ENCODE results near the gene MEX3A.
"Not testable (repeated sequence)": the region's sequence is repeated elsewhere in the genome, so short reads cannot be mapped to it uniquely, and the experiment has no call there.

Gene MEX3A

DNA sequence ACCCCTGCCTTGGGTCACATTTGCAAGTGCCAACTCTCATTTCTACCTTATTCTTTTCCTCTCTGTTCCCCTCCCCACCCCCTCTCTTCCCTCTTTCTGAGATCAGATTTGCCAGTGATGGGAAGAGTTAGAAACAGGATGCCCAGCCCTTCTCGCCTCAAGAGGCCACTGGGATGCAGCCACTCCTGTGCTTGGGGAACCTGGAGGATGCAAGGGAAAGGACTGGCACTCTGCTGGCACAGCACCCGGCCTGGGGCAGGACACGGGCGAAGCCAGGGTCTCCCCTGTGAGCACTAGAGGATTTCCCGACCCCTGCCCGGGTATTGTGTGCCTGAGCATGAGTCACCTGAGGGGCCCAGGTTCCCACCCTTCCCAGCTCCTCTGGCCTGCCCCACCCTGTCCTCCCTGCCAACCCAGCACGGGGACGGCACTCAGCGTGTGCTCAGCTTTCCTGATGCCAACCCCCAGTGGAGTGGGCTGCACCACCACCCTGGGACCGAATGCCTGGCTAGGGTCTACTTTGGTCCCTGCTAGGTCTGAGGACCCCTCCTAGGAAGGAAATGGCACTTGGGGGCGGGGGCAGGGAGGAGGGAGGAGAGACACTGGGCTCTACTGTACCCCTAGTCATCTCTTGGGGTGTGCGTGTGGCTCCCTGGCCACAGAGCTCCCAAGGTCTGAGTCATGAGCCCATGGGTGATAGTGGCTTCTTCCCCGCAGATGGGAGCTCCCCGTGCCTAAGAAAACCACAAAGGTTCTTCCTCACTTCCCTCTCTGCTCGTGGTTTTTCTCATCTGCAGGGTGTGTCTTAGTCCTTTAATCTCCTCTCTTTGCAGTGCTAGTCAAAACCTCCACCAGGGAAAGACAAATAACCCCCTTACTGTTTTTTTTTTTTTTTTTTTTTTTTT lies 44.6 kb upstream of the MEX3A start:
- H3K4me3 ChIP-seq (replicated peaks; ENCODE audit: low read depth, low read length), result peak overlapping the region; percentile 42
- DNase-seq (ENCODE audit: extremely low read depth, low read depth), result peak; percentile 84

DNA sequence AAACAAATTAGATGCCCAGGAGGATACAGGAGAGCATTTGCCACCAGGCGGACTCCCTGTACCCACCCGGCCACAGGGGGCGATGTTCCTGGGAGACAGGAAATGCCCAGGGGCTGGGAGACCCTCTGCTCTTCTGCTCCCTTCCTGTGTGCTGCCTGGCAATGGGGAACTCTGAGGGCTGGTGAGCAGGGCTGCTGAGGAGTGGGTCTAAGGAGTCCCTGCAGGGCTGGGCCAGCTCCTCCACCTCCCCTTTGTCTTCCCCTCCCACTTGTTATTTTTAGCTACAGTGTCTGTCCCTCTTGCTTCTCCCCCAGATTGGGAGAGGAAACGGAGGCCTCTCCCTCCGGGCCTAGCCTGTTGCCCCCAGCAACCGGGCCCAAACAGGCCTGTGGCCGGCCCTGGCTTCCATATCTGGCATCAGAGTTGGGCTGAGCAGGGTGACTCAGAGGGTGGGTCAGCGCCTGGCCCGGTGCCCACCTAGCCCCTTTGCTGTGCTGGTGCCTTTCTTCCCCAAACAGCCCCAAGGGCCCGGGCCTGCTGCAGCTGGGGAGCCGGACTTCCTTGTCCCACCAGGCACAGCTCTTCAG lies 43.9 kb upstream of the MEX3A start:
- H3K4me3 ChIP-seq (replicated peaks; ENCODE audit: low read depth, low read length), result peak overlapping the region; percentile 42
- TF ChIP-seq, protein P1, sequence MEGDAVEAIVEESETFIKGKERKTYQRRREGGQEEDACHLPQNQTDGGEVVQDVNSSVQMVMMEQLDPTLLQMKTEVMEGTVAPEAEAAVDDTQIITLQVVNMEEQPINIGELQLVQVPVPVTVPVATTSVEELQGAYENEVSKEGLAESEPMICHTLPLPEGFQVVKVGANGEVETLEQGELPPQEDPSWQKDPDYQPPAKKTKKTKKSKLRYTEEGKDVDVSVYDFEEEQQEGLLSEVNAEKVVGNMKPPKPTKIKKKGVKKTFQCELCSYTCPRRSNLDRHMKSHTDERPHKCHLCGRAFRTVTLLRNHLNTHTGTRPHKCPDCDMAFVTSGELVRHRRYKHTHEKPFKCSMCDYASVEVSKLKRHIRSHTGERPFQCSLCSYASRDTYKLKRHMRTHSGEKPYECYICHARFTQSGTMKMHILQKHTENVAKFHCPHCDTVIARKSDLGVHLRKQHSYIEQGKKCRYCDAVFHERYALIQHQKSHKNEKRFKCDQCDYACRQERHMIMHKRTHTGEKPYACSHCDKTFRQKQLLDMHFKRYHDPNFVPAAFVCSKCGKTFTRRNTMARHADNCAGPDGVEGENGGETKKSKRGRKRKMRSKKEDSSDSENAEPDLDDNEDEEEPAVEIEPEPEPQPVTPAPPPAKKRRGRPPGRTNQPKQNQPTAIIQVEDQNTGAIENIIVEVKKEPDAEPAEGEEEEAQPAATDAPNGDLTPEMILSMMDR (IDR thresholded peaks at IDR 0.05; ENCODE audit: low read depth, low read length, missing control alignments), result peak; percentile 75
- DNase-seq (ENCODE audit: extremely low read depth, low read depth), result peak; percentile 93

More for the DNA sequence above, 44.6 kb upstream of the MEX3A start:
- TF ChIP-seq, protein P1 (IDR thresholded peaks at IDR 0.05; ENCODE audit: low read depth, low read length, missing control alignments), result no peak

DNA sequence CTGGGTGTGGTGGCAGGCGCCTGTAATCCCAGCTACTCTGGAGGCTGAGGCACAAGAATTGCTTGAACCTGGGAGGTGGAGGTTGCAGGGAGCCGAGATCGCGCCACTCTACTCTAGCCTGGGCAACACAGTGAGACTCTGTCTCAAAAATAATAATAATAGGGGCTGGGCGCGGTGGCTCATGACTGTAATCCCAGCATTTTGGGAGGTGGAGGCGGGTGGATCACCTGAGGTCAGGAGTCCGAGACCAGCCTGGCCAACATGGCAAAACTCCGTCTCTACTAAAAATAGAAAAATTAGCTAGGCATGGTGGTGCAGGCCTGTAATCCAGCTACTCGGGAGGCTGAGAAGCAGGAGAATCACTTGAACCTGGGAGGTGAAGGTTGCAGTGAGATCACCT lies 43.3 kb upstream of the MEX3A start:
- DNase-seq (ENCODE audit: extremely low read depth, low read depth), result not testable (repeated sequence)
- peak overlapping the region; percentile 42; the same call in 1 of the 2 replicates for H3K4me3 ChIP-seq (replicated peaks; ENCODE audit: low read depth, low read length)

DNA sequence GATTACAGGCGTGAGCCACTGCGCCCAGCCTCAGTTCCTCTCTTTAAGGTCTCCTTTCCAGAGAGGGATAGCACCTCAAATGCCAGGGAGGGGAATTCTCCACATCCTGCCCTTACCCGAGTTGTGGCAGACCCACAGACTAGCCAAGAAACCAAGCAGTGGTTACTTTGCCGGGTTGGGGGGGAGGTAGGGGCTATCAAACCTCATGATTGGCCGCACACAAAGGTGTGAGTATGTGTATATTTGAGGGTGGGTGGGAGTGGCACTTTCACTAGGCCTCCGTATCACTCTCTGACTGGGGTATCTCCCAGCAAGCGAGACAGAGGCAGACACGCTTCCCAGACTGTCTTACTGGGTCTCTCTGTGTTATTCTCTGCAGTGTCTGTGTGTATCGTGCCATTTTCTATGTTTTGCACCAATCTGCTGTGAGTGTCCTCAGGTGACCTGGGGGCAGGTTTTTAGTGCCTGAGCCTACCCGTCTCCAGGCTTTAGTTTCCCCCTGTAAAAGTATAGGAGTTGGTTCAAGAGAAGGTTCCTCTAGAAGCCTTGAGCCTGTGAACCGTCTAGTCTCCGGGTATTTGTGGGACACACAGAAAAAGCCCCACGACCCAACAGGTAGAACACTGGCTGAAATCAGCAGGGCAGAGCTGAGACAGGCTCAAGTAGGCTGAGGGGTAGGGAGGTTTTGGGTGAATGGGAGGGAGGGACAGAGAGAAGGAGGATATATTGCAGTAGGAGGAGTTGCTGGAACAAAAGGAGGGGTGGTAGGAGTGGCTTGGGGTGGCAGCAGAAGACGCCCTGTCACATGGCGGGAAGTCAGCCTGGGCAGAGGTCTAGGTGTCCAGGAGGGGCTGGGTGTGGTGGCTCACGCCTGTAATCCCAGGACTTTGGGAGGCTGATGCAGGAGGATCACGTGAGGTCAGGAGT lies 42.6 kb upstream of the MEX3A start:
- TF ChIP-seq, protein P1 (IDR thresholded peaks at IDR 0.05; ENCODE audit: low read depth, low read length, missing control alignments), result no peak
- peak overlapping the region; percentile 6 for H3K4me3 ChIP-seq (replicated peaks; ENCODE audit: low read depth, low read length)

DNA sequence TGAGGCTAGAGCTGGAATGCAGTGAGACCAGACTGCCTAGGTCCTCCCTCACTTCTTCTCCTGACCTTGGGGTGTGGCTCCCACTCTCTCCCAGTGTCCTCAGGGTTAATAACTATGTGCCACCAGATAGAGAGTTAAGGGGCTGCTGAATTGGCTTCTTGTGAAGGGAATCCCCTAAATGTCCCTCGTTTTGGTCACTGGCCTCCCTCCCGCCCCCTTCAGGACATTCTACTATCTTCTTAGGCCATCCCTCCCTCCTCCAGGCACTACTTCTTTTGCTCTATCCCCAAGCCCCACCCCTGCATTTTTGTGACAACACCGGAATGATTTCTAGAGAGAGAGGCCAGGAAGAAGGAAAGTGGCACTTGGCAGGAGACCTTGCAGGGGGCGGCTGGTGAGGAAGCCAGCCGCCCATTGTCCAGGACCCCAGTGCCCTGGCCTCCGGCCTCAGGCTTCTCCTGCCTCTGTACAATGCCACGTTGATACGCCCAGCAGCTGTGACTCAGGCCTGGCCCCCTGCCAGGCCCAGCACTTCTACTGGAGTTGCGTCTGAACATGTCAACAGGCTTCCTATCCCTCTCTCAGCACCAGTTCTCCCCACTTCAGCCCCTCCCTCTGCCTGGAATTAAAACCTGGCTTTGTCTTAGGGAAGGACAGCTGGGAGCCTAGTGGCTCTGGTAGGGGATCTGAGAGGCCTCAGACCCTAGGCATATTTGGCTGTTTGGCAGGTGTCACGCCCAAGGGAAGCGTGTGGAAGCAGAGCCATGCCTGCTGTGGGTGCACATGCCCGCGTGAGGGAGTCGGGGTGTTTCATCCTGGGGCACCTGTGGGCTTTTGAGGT lies 41.3 kb upstream of the MEX3A start:
- TF ChIP-seq, protein P1 (IDR thresholded peaks at IDR 0.05; ENCODE audit: low read depth, low read length, missing control alignments), result peak; percentile 52
- DNase-seq (ENCODE audit: extremely low read depth, low read depth), result peak; percentile 96
- H3K4me3 ChIP-seq (replicated peaks; ENCODE audit: low read depth, low read length), result peak overlapping the region; percentile 100

More for the DNA sequence above, 42.6 kb upstream of the MEX3A start:
- no peak for DNase-seq (ENCODE audit: extremely low read depth, low read depth)

DNA sequence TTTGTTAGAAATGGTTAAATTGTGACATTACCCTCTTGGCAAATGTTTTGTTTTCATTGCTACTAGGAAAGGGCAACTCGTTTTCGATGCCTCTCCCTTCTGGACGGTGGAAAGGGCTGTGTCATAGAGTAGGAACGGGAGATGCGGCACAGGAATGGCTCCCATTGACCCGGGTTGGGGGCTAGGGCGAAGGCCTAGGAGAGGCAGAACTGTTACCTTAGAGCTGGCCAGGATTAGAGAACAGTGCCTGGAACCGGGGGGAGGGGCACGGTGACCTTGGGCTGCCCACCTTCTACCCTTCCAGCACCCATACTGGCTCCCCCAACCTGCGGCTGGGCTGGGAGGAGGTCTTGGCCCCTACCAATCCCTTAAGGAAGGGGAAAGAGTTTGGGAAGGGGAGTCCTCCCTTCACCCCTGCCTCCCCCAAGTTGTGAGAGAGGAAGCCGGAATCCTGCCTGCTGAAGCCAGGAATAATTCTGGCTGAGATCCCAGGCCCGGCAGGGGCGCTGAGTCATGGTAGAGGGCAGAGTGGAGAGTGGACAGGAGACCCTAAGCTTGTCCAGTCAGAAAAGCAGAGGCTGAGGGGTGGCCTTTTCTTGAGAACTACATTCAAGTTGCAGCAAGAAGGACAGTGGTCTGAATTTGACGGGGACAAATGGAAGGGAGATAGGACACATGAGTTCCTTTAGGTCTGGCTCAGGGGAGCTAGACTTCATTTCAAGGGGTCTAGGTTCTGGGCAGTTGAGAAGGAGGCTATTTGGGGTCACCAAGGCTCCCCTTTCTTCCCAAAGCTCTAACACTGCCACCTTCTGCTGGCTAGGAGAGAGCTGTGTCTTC lies 40.5 kb upstream of the MEX3A start:
- H3K4me3 ChIP-seq (replicated peaks; ENCODE audit: low read depth, low read length), result peak overlapping the region; percentile 100

More for the DNA sequence above, 40.5 kb upstream of the MEX3A start:
- TF ChIP-seq, protein P1 (IDR thresholded peaks at IDR 0.05; ENCODE audit: low read depth, low read length, missing control alignments), result no peak
- DNase-seq (ENCODE audit: extremely low read depth, low read depth), result no peak
